GM21367 (cell line): ENCODE results near the gene CASP5.
A peak's percentile ranks its signal among the peaks of the same experiment; 100 is the strongest.

Experiments
- ATAC-seq: cut with Tn5 transposase; IDR thresholded peaks from one replicate; pipeline ENCODE4 v1.9.1; 2021; ENCODE audit not compliant: unreplicated experiment

The CASP5 gene

GRCh38 chr11:104968355-104968855 is 54.6 kb downstream of the CASP5 start, which contains the start of gene CASP4:
Gene CASP4 (minus strand): TSS chr11:104968574. CDS start chr11:104968525, 49 bp downstream.
- peak; percentile 90 for ATAC-seq

- no peak for ATAC-seq
Observed at GRCh38 chr11:104967534-104968354, 55.2 kb downstream of the CASP5 start.

- no peak for ATAC-seq
Observed at GRCh38 chr11:104965735-104966134, 57.2 kb downstream of the CASP5 start.

- ATAC-seq: no peak
Observed at GRCh38 chr11:104964247-104964646, 58.7 kb downstream of the CASP5 start.

GRCh38 chr11:104962852-104963251 is 60.1 kb downstream of the CASP5 start:
- ATAC-seq: no peak

- ATAC-seq: no peak
Observed at GRCh38 chr11:104957280-104957679, 65.7 kb downstream of the CASP5 start.

- no peak for ATAC-seq
Observed at GRCh38 chr11:104956528-104956927, 66.4 kb downstream of the CASP5 start.

- ATAC-seq: peak; percentile 96
Observed at GRCh38 chr11:104946907-104947306, 76.1 kb downstream of the CASP5 start.
